B cell (primary cell): ENCODE data around the gene THSD4. TPM values are rescaled to one million over a fixed set of nuclear protein-coding genes. Genes with fewer than 3 reads are reported as not detected.
A peak's percentile ranks its signal among the peaks of the same experiment; 100 is the strongest.

Experiments used
- ATAC-seq: fragments of 200-7000 bp; cut with Tn5 transposase; one replicate; pipeline ENCODE4 v1.10.0; 2021; ENCODE audit warnings: low read depth, mild to moderate bottlenecking, moderate number of reproducible peaks, moderate library complexity
- CTCF ChIA-PET: fragments of 350-600 bp; sonication (Branson Sonifier 250); formaldehyde crosslinking; loops from one replicate; lab custom pipeline; 2021; ENCODE audit warnings: antibody characterized with exemption, inconsistent platforms; lab: Charles Lee
- POLR2A ChIA-PET: fragments of 350-600 bp; sonication (Branson Sonifier 250); formaldehyde crosslinking; loops from one replicate; lab custom pipeline; 2021; ENCODE audit warnings: antibody characterized with exemption; lab: Charles Lee
- DNase-seq: peaks from one replicate; pipeline ENCODE4 v3.0.0; 2013
- H2AFZ ChIP-seq: 2 replicates; pipeline ENCODE4 v1.6.1; 2012; ENCODE audit warnings: mild to moderate bottlenecking, low read depth, low read length; ENCODE audit not compliant: insufficient read depth, poor library complexity, severe bottlenecking
- H3K27ac ChIP-seq, 2 donors: 1 replicate in 1 of 2; 2 replicates in 1 of 2; pipeline ENCODE4 v1.5.1; 2012 to 2013; ENCODE audit warnings: low read length in 2 of 2, mild to moderate bottlenecking in 2 of 2, moderate library complexity in 1 of 2
- H3K27me3 ChIP-seq, 4 experiments: fragments of 200-600 bp in 1 of 4; sonication (generic) in 1 of 4; replicated peaks in 1 of 4; 1 replicate in 2 of 4; 2 replicates in 2 of 4; pipeline versions ENCODE4 v1.6.1 to v1.7.0; 2013 to 2016; ENCODE audit warnings: low read length in 3 of 4, mild to moderate bottlenecking in 2 of 4, mixed read lengths in 1 of 4, moderate library complexity in 1 of 4; ENCODE audit not compliant: insufficient read depth in 4 of 4, control insufficient read depth in 3 of 4; ENCODE audit errors: control extremely low read depth in 1 of 4
- H3K36me3 ChIP-seq, 2 experiments: replicated peaks in 1 of 2; 1 replicate in 1 of 2; 2 replicates in 1 of 2; pipeline versions ENCODE4 v1.6.1 to v1.7.1; 2013; ENCODE audit warnings: low read length in 1 of 2; ENCODE audit not compliant: insufficient read depth in 2 of 2, control insufficient read depth in 1 of 2; ENCODE audit errors: control extremely low read depth in 1 of 2, extremely low read depth in 1 of 2
- H3K4me1 ChIP-seq, 2 donors: fragments of 200-600 bp in 1 of 2; sonication (generic) in 1 of 2; 1 replicate in 1 of 2; 2 replicates in 1 of 2; pipeline versions ENCODE4 v1.5.1 to v1.6.1; 2013 to 2017; ENCODE audit warnings: low read length in 2 of 2; ENCODE audit not compliant: control insufficient read depth in 2 of 2, insufficient read depth in 2 of 2
- H3K4me2 ChIP-seq: replicated peaks from 2 replicates; pipeline ENCODE3; 2012; ENCODE audit warnings: mild to moderate bottlenecking, low read depth, low read length; ENCODE audit not compliant: poor library complexity, severe bottlenecking
- H3K4me3 ChIP-seq, 5 experiments: fragments of 200-600 bp in 1 of 5; sonication (generic) in 1 of 5; 1 replicate in 3 of 5; 2 replicates in 2 of 5; pipeline versions ENCODE4 v1.5.1 to v1.7.0; 2011 to 2016; ENCODE audit warnings: low read length in 4 of 5, mild to moderate bottlenecking in 4 of 5, low read depth in 2 of 5, control low read depth in 1 of 5, moderate library complexity in 1 of 5; ENCODE audit not compliant: insufficient read depth in 1 of 5; ENCODE audit errors: control extremely low read depth in 1 of 5, extremely low read depth in 1 of 5
- H3K79me2 ChIP-seq: fragments of 200-600 bp; sonication (generic); one replicate; pipeline ENCODE4 v1.6.0; 2016; ENCODE audit warnings: low read length; ENCODE audit not compliant: control insufficient read depth, insufficient read depth
- H3K9ac ChIP-seq: fragments of 200-600 bp; sonication (generic); 2 replicates; pipeline ENCODE4 v1.6.1; 2017; ENCODE audit warnings: mild to moderate bottlenecking, low read length, moderate library complexity
- H3K9me3 ChIP-seq, 3 donors: one replicate each; pipeline versions ENCODE4 v1.6.1 to v1.7.1; 2013; ENCODE audit warnings: low read length in 2 of 3; ENCODE audit not compliant: control insufficient read depth in 2 of 3, insufficient read depth in 1 of 3; ENCODE audit errors: control extremely low read depth in 1 of 3
- H4K20me1 ChIP-seq: 2 replicates; pipeline ENCODE4 v1.6.0; 2012; ENCODE audit warnings: mild to moderate bottlenecking, low read length; ENCODE audit not compliant: insufficient read depth, control insufficient read depth, poor library complexity, severe bottlenecking
- H3K27ac Mint-ChIP-seq: one replicate; pipeline ENCODE4 v1.8.0; 2021; ENCODE audit warnings: mixed read lengths
- H3K27me3 Mint-ChIP-seq: one replicate; pipeline ENCODE4 v1.8.0; 2021; ENCODE audit warnings: mixed read lengths
- H3K4me1 Mint-ChIP-seq: one replicate; pipeline ENCODE4 v1.8.0; 2021; ENCODE audit warnings: mixed read lengths
- H3K4me3 Mint-ChIP-seq: one replicate; pipeline ENCODE4 v1.8.0; 2021; ENCODE audit warnings: mixed read lengths
- H3K9me3 Mint-ChIP-seq: one replicate; pipeline ENCODE4 v1.8.0; 2022; ENCODE audit warnings: mixed read lengths; ENCODE audit not compliant: insufficient read depth
- CTCF ChIP-seq: fragments of 200-600 bp; IDR thresholded peaks from one replicate; pipeline ENCODE4 v1.8.0; 2022; ENCODE audit warnings: antibody characterized with exemption, mild to moderate bottlenecking
- EZH2 ChIP-seq: IDR thresholded peaks from 2 replicates; pipeline ENCODE4 v1.6.1; 2012; ENCODE audit warnings: borderline replicate concordance, low read depth, mild to moderate bottlenecking, moderate library complexity, low read length; ENCODE audit not compliant: insufficient read depth, poor library complexity, severe bottlenecking
- WGBS: methylation state at CpG from one replicate; pipeline ENCODE4 v1.1.5; 2013; ENCODE audit warnings: missing lambda C conversion rate; ENCODE audit not compliant: insufficient coverage; 5-methylcytosine and 5-hydroxymethylcytosine counted together
- intact Hi-C: fragments of 100-400 bp; cut with micrococcal nuclease; formaldehyde crosslinking; loops from one replicate; pipeline ENCODE4 v1.10.0; 2022
- polyA plus RNA-seq: library from polyadenylated mRNA; depleted of rRNA; stranded (reverse); fragments of >200 nt; gene quantifications from 2 replicates; pipeline ENCODE4 v1.2.3, GENCODE V29; 2012
- total RNA-seq, 2 donors: library from RNA; stranded (reverse); fragments of 120-200 nt in 1 of 2; gene quantifications; 1 replicate in 1 of 2; 2 replicates in 1 of 2; pipeline versions ENCODE4 v1.2.3 to v1.2.4, GENCODE V29; 2013 to 2022

THSD4 gene
- total and polyA plus RNA-seq, 2 donors (not counting 1 experiment from before 2014, with no cell fraction given): not detected

GRCh38 chr15:71736286-71736947, 621.1 kb downstream of the THSD4 start:
- TF ChIP-seq EZH2 (no peak), CTCF (no peak)
- CTCF ChIA-PET: no interaction called here
- H3K27me3 ChIP-seq: peaks cover 0 to 3% (median 0%) of the 10 kb centered on the region in 4 experiments
- H3K4me2 ChIP-seq: no peak overlapping the region
- intact Hi-C loops: no loop called here
- no peaks in the 10 kb centered on the region for H4K20me1 ChIP-seq
- no peaks in the 10 kb centered on the region for H3K4me1 Mint-ChIP-seq
- H3K4me3 Mint-ChIP-seq: no peak overlapping the region
- peak overlapping the region; percentile 1 for H2AFZ ChIP-seq
- POLR2A ChIA-PET: no interaction called here
- H3K27ac ChIP-seq: no peak overlapping the region
- H3K9me3 Mint-ChIP-seq: no peaks in the 10 kb centered on the region
- peaks cover 19% of the 10 kb centered on the region for H3K27me3 Mint-ChIP-seq
- no peak overlapping the region for H3K4me3 ChIP-seq
- H3K36me3 ChIP-seq: no peaks in the 10 kb centered on the region
- H3K9ac ChIP-seq: no peak overlapping the region
- H3K27ac Mint-ChIP-seq: no peak overlapping the region
- no peaks in the 10 kb centered on the region for H3K4me1 ChIP-seq
- H3K9me3 ChIP-seq: no peaks in the 10 kb centered on the region
- ATAC-seq (no peak), DNase-seq (no peak)
- WGBS: 98% methylated on average over 5 of the region's 6 CpGs
- no peaks in the 10 kb centered on the region for H3K79me2 ChIP-seq

GRCh38 chr15:71737761-71738160, 622.5 kb downstream of the THSD4 start:
- no peaks in the 10 kb centered on the region for H3K4me1 ChIP-seq
- H3K4me1 Mint-ChIP-seq: no peaks in the 10 kb centered on the region
- CTCF ChIA-PET: interaction anchor here (0.8 kb wide), 1 partner anchor 10 kb away, joined by 3 read pairs; no protein-coding TSS in a partner anchor
- peaks cover 10% of the 10 kb centered on the region for H3K27me3 Mint-ChIP-seq
- no peak overlapping the region for H3K4me3 ChIP-seq
- H4K20me1 ChIP-seq: no peaks in the 10 kb centered on the region
- H3K9me3 ChIP-seq: no peaks in the 10 kb centered on the region
- intact Hi-C loops: no loop called here
- no peaks in the 10 kb centered on the region for H3K79me2 ChIP-seq
- H2AFZ ChIP-seq: no peak overlapping the region
- POLR2A ChIA-PET: no interaction called here
- no peaks in the 10 kb centered on the region for H3K9me3 Mint-ChIP-seq
- DNase-seq (no peak), ATAC-seq (no peak)
- 97% methylated on average over 14 of the region's 16 CpGs for WGBS
- no peak overlapping the region for H3K27ac Mint-ChIP-seq
- no peak overlapping the region for H3K4me2 ChIP-seq
- no peak overlapping the region for H3K27ac ChIP-seq
- H3K9ac ChIP-seq: no peak overlapping the region
- no peak overlapping the region for H3K4me3 Mint-ChIP-seq
- TF ChIP-seq CTCF (no peak), EZH2 (no peak)
- no peaks in the 10 kb centered on the region for H3K36me3 ChIP-seq
- H3K27me3 ChIP-seq: peaks cover 0 to 3% (median 0%) of the 10 kb centered on the region in 4 experiments
